Measurements from ENCODE around the gene ZNF407. TPM values are rescaled to one million over a fixed set of nuclear protein-coding genes. Genes with fewer than 3 reads are reported as not detected.

ZNF407 gene
- total and polyA plus RNA-seq, 2 of the 13 experiments (the other 11 are each of a cell fraction or from before 2014, with no cell fraction given): 2.3 to 8.7 TPM

DNA sequence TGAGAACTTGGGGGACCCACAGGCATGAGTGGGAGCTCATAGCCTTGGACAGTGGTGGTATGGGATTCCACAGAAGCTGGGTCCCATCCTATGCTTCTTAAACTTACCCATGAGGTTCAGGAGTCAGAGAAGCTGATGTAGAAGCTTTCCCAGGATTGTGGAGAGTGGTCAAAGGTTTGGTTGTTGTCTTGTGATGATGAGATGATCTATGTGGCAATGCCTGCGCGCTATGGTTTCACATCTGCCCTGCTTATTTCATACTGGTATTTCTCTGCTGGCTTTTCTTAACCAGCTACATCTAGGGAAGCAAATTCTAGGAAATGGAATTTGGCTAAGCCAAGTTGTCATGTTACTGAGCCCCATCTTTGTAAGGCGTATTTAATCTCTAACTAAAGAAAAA, 168.6 kb downstream of the ZNF407 start:
- POLR2A ChIA-PET: no interaction called here
- DNase-seq (ENCODE audit: low spot score) (no peak), FAIRE-seq (no peak), ATAC-seq (no peak)
- Histone ChIP-seq H3K4me1 (ENCODE audit: insufficient read depth, low read length) (no peaks in the 10 kb centered on the region; the same call in 1 of the 2 replicates), H4K20me1 (ENCODE audit: insufficient read depth, low read length) (no peaks in the 10 kb centered on the region), H3K9ac (ENCODE audit: insufficient read depth, low read depth, low read length) (no peak overlapping the region), H3K4me3 (replicated peaks in 1 of 3; ENCODE audit: insufficient read depth in 1 of 3, low read depth in 2 of 3, low read length in 3 of 3) (no peak overlapping the region), H3K27me3 (ENCODE audit: control insufficient read depth in 1 of 2, insufficient read depth in 2 of 2, low read length in 2 of 2) (no peaks in the 10 kb centered on the region; a peak in 1 of 5 replicates), H3K36me3 (replicated peaks in 1 of 2; ENCODE audit: control insufficient read depth in 1 of 2, insufficient read depth in 2 of 2, low read length in 2 of 2) (no peaks in the 10 kb centered on the region), H3K4me2 (ENCODE audit: low read depth, low read length) (no peak overlapping the region), H3K27ac (ENCODE audit: extremely low read length, insufficient read depth, low read length) (no peak overlapping the region), H3K9me3 (ENCODE audit: low read length) (no peaks in the 10 kb centered on the region), H3K79me2 (ENCODE audit: insufficient read depth, low read length) (no peaks in the 10 kb centered on the region), H2AFZ (ENCODE audit: low read length) (no peak overlapping the region)
- in situ Hi-C loops (cut with HindIII; ENCODE audit: extremely low pct_ligation_motif_present, low pct_unique_long_range_greater_than_20kb) (no loop called here), intact Hi-C loops (cut with micrococcal nuclease; ENCODE audit: unreplicated experiment) (no loop called here)
- TF ChIP-seq MTA1 (CRISPR knock-in tag; IDR thresholded peaks at IDR 0.05; ENCODE audit: borderline replicate concordance): no peak
- CTCF ChIA-PET (ENCODE audit: low intra/inter-chr PET ratio, low total read pairs): no interaction called here
- WGBS (ENCODE audit: low lambda C conversion rate): 98% methylated on average over 3 of the region's 3 CpGs
- BruUV-seq (replicated peaks): no TSS peak

GRCh38 chr18:74768096-74768495, 170.4 kb downstream of the ZNF407 start:
- H3K27ac ChIP-seq (ENCODE audit: extremely low read length, insufficient read depth, low read length): no peak overlapping the region
- intact Hi-C loops (cut with micrococcal nuclease; ENCODE audit: unreplicated experiment) (no loop called here), in situ Hi-C loops (cut with HindIII; ENCODE audit: extremely low pct_ligation_motif_present, low pct_unique_long_range_greater_than_20kb) (no loop called here)
- no peak overlapping the region for H3K4me3 ChIP-seq (replicated peaks in 1 of 3; ENCODE audit: insufficient read depth in 1 of 3, low read depth in 2 of 3, low read length in 3 of 3)
- no peak for DNase-seq (ENCODE audit: low spot score)
- no peaks in the 10 kb centered on the region for H3K36me3 ChIP-seq (replicated peaks in 1 of 2; ENCODE audit: control insufficient read depth in 1 of 2, insufficient read depth in 2 of 2, low read length in 2 of 2)
- H3K27me3 ChIP-seq (ENCODE audit: control insufficient read depth in 1 of 2, insufficient read depth in 2 of 2, low read length in 2 of 2): no peaks in the 10 kb centered on the region; a peak in 1 of 5 replicates
- no peak for ATAC-seq
- FAIRE-seq: no peak
- no peak overlapping the region for H3K9ac ChIP-seq (ENCODE audit: insufficient read depth, low read depth, low read length)
- no peak overlapping the region for H2AFZ ChIP-seq (ENCODE audit: low read length)
- TF ChIP-seq HMG20A (CRISPR knock-in tag; IDR thresholded peaks at IDR 0.05; ENCODE audit: borderline replicate concordance): no peak
- no peak for TF ChIP-seq ZNF749 (CRISPR knock-in tag; IDR thresholded peaks at IDR 0.05; ENCODE audit: borderline replicate concordance)
- TF ChIP-seq ZNF138 (CRISPR knock-in tag; IDR thresholded peaks at IDR 0.05; ENCODE audit: low read depth): no peak
- no peaks in the 10 kb centered on the region for H3K9me3 ChIP-seq (ENCODE audit: low read length)
- POLR2A ChIA-PET: no interaction called here
- H3K79me2 ChIP-seq (ENCODE audit: insufficient read depth, low read length): no peaks in the 10 kb centered on the region
- 96% methylated on average over 2 of the region's 2 CpGs for WGBS (ENCODE audit: low lambda C conversion rate)
- H3K4me2 ChIP-seq (ENCODE audit: low read depth, low read length): no peak overlapping the region
- BruUV-seq (replicated peaks): no TSS peak
- H3K4me1 ChIP-seq (ENCODE audit: insufficient read depth, low read length): no peaks in the 10 kb centered on the region; the same call in 1 of the 2 replicates
- CTCF ChIA-PET (ENCODE audit: low intra/inter-chr PET ratio, low total read pairs): no interaction called here
- H4K20me1 ChIP-seq (ENCODE audit: insufficient read depth, low read length): no peaks in the 10 kb centered on the region
